Suppressor macrophage (primary cell): ENCODE results near the gene S100A6.

Source experiments
- DNase-seq, 4 experiments: peaks; one replicate each; pipeline ENCODE4 v3.0.0-alpha.2; 2020 to 2022

Gene S100A6

GRCh38 chr1:153545067-153546055, 9.6 kb upstream of the S100A6 start, which contains the start of gene S100A4:
TSS of gene S100A4 (minus strand) at chr1:153545806. CDS start at chr1:153544794, 1,012 bp downstream.
- peak; percentile 86 to 92 (median 91) for DNase-seq

- no peak for DNase-seq
Observed at GRCh38 chr1:153544453-153545066, 8.8 kb upstream of the S100A6 start.

- no peak for DNase-seq
Observed at GRCh38 chr1:153543736-153544135, 7.9 kb upstream of the S100A6 start.

GRCh38 chr1:153542956-153543711, 7.3 kb upstream of the S100A6 start:
- peak in 3 of 4 experiments; percentile 56 to 72 (median 60) for DNase-seq

GRCh38 chr1:153541641-153542590, 6.1 kb upstream of the S100A6 start:
- DNase-seq: no peak

GRCh38 chr1:153540394-153541361, 4.9 kb upstream of the S100A6 start, which contains the start of gene S100A5:
TSS of gene S100A5 (minus strand) at chr1:153540934. CDS start at chr1:153540191, 743 bp downstream.
- peak; percentile 53 to 81 (median 80) for DNase-seq

- DNase-seq: no peak
Observed at GRCh38 chr1:153539395-153540093, 3.8 kb upstream of the S100A6 start.

- no peak for DNase-seq
Observed at GRCh38 chr1:153538315-153538821, 2.6 kb upstream of the S100A6 start.

- no peak for DNase-seq
Observed at GRCh38 chr1:153537376-153537730, 1.6 kb upstream of the S100A6 start.

- DNase-seq: peak; percentile 66 to 81 (median 78)
Observed at GRCh38 chr1:153536671-153537375, 1.0 kb upstream of the S100A6 start.

- DNase-seq: peak; percentile 86 to 95 (median 94)
Observed at GRCh38 chr1:153536012-153536670, 350 bp upstream of the S100A6 start.

- no peak for DNase-seq
Observed at GRCh38 chr1:153534925-153535241, 908 bp downstream of the S100A6 start.

- peak in 1 of 4 experiments; percentile 32 for DNase-seq
Observed at GRCh38 chr1:153534226-153534924, 1.4 kb downstream of the S100A6 start.

- peak in 3 of 4 experiments; percentile 45 to 56 (median 49) for DNase-seq
Observed at GRCh38 chr1:153533689-153534201, 2.0 kb downstream of the S100A6 start.

GRCh38 chr1:153532769-153533599, 2.8 kb downstream of the S100A6 start:
- DNase-seq: peak; percentile 83 to 91 (median 88)

GRCh38 chr1:153532181-153532580, 3.6 kb downstream of the S100A6 start:
- no peak for DNase-seq
